Measurements from ENCODE around the gene C12orf42. TPM values are rescaled to one million over a fixed set of nuclear protein-coding genes. Genes with fewer than 3 reads are reported as not detected.

Gene C12orf42
- total and polyA plus RNA-seq, 2 donors from 2014 or later: 0.94 TPM; not detected in 1

- H3K9me3 ChIP-seq (ENCODE audit: control insufficient read depth in 2 of 3, insufficient read depth in 1 of 3, low read length in 3 of 3): no peaks in the 10 kb centered on the region
- DNase-seq (no peak), FAIRE-seq (no peak)
- no peak overlapping the region for H3K9ac ChIP-seq (ENCODE audit: low read length in 3 of 3)
- intact Hi-C loops (cut with DNase I): no loop called here
- H3K36me3 ChIP-seq (ENCODE audit: control insufficient read depth in 2 of 3, insufficient read depth in 3 of 3, low read length in 3 of 3): no peaks in the 10 kb centered on the region
- H3K4me3 ChIP-seq (ENCODE audit: low read length in 3 of 3): no peak overlapping the region
- no peaks in the 10 kb centered on the region for H3K27me3 ChIP-seq (ENCODE audit: control insufficient read depth, insufficient read depth, low read length)
- H3K4me1 ChIP-seq (ENCODE audit: control insufficient read depth in 2 of 3, insufficient read depth in 2 of 3, low read depth in 1 of 3, low read length in 3 of 3): no peaks in the 10 kb centered on the region
- no peak overlapping the region for H3K27ac ChIP-seq (ENCODE audit: low read depth in 2 of 2, low read length in 2 of 2)
- TF ChIP-seq CTCF (IDR thresholded peaks at IDR 0.05; ENCODE audit: borderline replicate concordance, extremely low read depth, insufficient read depth): no peak
These were observed 26.0 kb downstream of the C12orf42 start for GRCh38 chr12:103469719-103470118.

- Histone ChIP-seq H3K27me3 (ENCODE audit: control insufficient read depth, insufficient read depth, low read length) (no peaks in the 10 kb centered on the region), H3K4me1 (ENCODE audit: control insufficient read depth in 2 of 3, insufficient read depth in 2 of 3, low read depth in 1 of 3, low read length in 3 of 3) (no peaks in the 10 kb centered on the region), H3K9ac (ENCODE audit: low read length in 3 of 3) (no peak overlapping the region), H3K27ac (ENCODE audit: low read depth in 2 of 2, low read length in 2 of 2) (no peak overlapping the region), H3K4me3 (ENCODE audit: low read length in 3 of 3) (no peak overlapping the region), H3K9me3 (ENCODE audit: control insufficient read depth in 2 of 3, insufficient read depth in 1 of 3, low read length in 3 of 3) (peaks cover 0 to under 1% (median 0%) of the 10 kb centered on the region in 3 donors), H3K36me3 (ENCODE audit: control insufficient read depth in 2 of 3, insufficient read depth in 3 of 3, low read length in 3 of 3) (no peaks in the 10 kb centered on the region)
- no peak for TF ChIP-seq CTCF (IDR thresholded peaks at IDR 0.05; ENCODE audit: borderline replicate concordance, extremely low read depth, insufficient read depth)
- intact Hi-C loops (cut with DNase I): no loop called here
- FAIRE-seq (no peak), DNase-seq (no peak)
These were observed 26.9 kb downstream of the C12orf42 start for GRCh38 chr12:103468837-103469236.

GRCh38 chr12:103462675-103463074 is 33.1 kb downstream of the C12orf42 start:
- TF ChIP-seq CTCF (IDR thresholded peaks at IDR 0.05; ENCODE audit: borderline replicate concordance, extremely low read depth, insufficient read depth): no peak
- FAIRE-seq: no peak
- Histone ChIP-seq H3K4me1 (ENCODE audit: control insufficient read depth in 2 of 3, insufficient read depth in 2 of 3, low read depth in 1 of 3, low read length in 3 of 3) (no peaks in the 10 kb centered on the region), H3K4me3 (ENCODE audit: low read length in 3 of 3) (no peak overlapping the region), H3K9me3 (ENCODE audit: control insufficient read depth in 2 of 3, insufficient read depth in 1 of 3, low read length in 3 of 3) (peaks cover 0 to 2% (median 0%) of the 10 kb centered on the region in 3 donors), H3K36me3 (ENCODE audit: control insufficient read depth in 2 of 3, insufficient read depth in 3 of 3, low read length in 3 of 3) (no peaks in the 10 kb centered on the region), H3K27ac (ENCODE audit: low read depth in 2 of 2, low read length in 2 of 2) (no peak overlapping the region), H3K27me3 (ENCODE audit: control insufficient read depth, insufficient read depth, low read length) (no peaks in the 10 kb centered on the region), H3K9ac (ENCODE audit: low read length in 3 of 3) (no peak overlapping the region)
- intact Hi-C loops (cut with DNase I): no loop called here
- no peak for DNase-seq

- intact Hi-C loops (cut with DNase I): no loop called here
- Histone ChIP-seq H3K4me1 (ENCODE audit: control insufficient read depth in 2 of 3, insufficient read depth in 2 of 3, low read depth in 1 of 3, low read length in 3 of 3) (no peaks in the 10 kb centered on the region), H3K9ac (ENCODE audit: low read length in 3 of 3) (no peak overlapping the region), H3K9me3 (ENCODE audit: control insufficient read depth in 2 of 3, insufficient read depth in 1 of 3, low read length in 3 of 3) (peaks cover 0 to 3% (median 0%) of the 10 kb centered on the region in 3 donors), H3K4me3 (ENCODE audit: low read length in 3 of 3) (no peak overlapping the region), H3K36me3 (ENCODE audit: control insufficient read depth in 2 of 3, insufficient read depth in 3 of 3, low read length in 3 of 3) (no peaks in the 10 kb centered on the region), H3K27ac (ENCODE audit: low read depth in 2 of 2, low read length in 2 of 2) (no peak overlapping the region), H3K27me3 (ENCODE audit: control insufficient read depth, insufficient read depth, low read length) (no peaks in the 10 kb centered on the region)
- FAIRE-seq (no peak), DNase-seq (no peak)
- no peak for TF ChIP-seq CTCF (IDR thresholded peaks at IDR 0.05; ENCODE audit: borderline replicate concordance, extremely low read depth, insufficient read depth)
These were observed 38.3 kb downstream of the C12orf42 start for GRCh38 chr12:103457471-103457870.

All from kidney (tissue), 14 donors.